Esophagus muscularis mucosa (tissue), 4 donors: ENCODE measurements around the gene ABCA9. TPM values are rescaled to one million over a fixed set of nuclear protein-coding genes. Genes with fewer than 3 reads are reported as not detected.
"Not testable (repeated sequence)": the region's sequence is repeated elsewhere in the genome, so short reads cannot be mapped to it uniquely, and the experiment has no call there.

ENCODE experiments used
- DNase-seq: peaks from one replicate; pipeline ENCODE4 v3.0.0-alpha.2; 2017; ENCODE audit errors: extremely low spot score
- H3K27ac ChIP-seq, 4 donors: fragments of 200-600 bp; sonication (generic); replicated peaks in 1 of 4; 1 replicate in 3 of 4; 2 replicates in 1 of 4; pipeline ENCODE4 v1.5.1; 2016 to 2019; ENCODE audit warnings: mild to moderate bottlenecking in 1 of 4
- H3K27me3 ChIP-seq, 4 donors: fragments of 200-600 bp; sonication (generic); one replicate each; pipeline versions ENCODE4 v1.5.1 to v1.6.0; 2016 to 2019
- H3K36me3 ChIP-seq, 4 donors: fragments of 200-600 bp; sonication (generic); one replicate each; pipeline ENCODE4 v1.5.1; 2016 to 2019
- H3K4me1 ChIP-seq, 4 donors: fragments of 200-600 bp; sonication (generic); one replicate each; pipeline ENCODE4 v1.5.1; 2016 to 2019
- H3K4me3 ChIP-seq, 4 donors: fragments of 200-600 bp; sonication (generic); 1 replicate in 2 of 4; 2 replicates in 2 of 4; pipeline ENCODE4 v1.5.1; 2016 to 2019; ENCODE audit warnings: mild to moderate bottlenecking in 4 of 4, moderate library complexity in 1 of 4
- H3K9me3 ChIP-seq, 4 donors: fragments of 200-600 bp; sonication (generic); 1 replicate in 3 of 4; 2 replicates in 1 of 4; pipeline ENCODE4 v1.5.1; 2016 to 2019
- CTCF ChIP-seq, 3 experiments: fragments of 200-600 bp in 2 of 3; fragments of 450-650 bp in 1 of 3; sonication (generic) in 2 of 3; IDR thresholded peaks; one replicate each; pipeline ENCODE4 v1.5.1; 2017 to 2019; ENCODE audit warnings: antibody characterized with exemption in 3 of 3, mild to moderate bottlenecking in 2 of 3, moderate library complexity in 1 of 3
- EP300 ChIP-seq: sonication (generic); formaldehyde crosslinking; IDR thresholded peaks from one replicate; pipeline ENCODE4 v1.6.1; 2017; ENCODE audit warnings: antibody characterized with exemption
- POLR2A ChIP-seq: fragments of 450-650 bp; IDR thresholded peaks from one replicate; pipeline ENCODE4 v1.6.1; 2017; ENCODE audit warnings: antibody characterized with exemption, moderate library complexity, mild to moderate bottlenecking, low read depth
- POLR2AphosphoS5 ChIP-seq, 2 donors: sonication (generic); formaldehyde crosslinking; IDR thresholded peaks; one replicate each; pipeline ENCODE4 v1.6.1; 2017; ENCODE audit warnings: antibody characterized with exemption in 2 of 2
- WGBS: methylation state at CpG from one replicate; pipeline ENCODE4 v1.1.5; 2018; 5-methylcytosine and 5-hydroxymethylcytosine counted together
- intact Hi-C: fragments of 100-400 bp; cut with DNase I; formaldehyde crosslinking; loops from one replicate; pipeline ENCODE4 v1.15.1; 2023
- total RNA-seq, 4 donors: library from RNA; depleted of rRNA; stranded (reverse); fragments of >200 nt; gene quantifications; one replicate each; pipeline versions ENCODE4 v1.1.0 to v1.2.1, GENCODE V29; 2016

The ABCA9 gene
- total RNA-seq, 4 donors from 2014 or later: 19.8 to 56.1 (median 26.0) TPM

GRCh38 chr17:68969101-68969500, 91.6 kb downstream of the ABCA9 start:
- no peaks in the 10 kb centered on the region for H3K9me3 ChIP-seq
- peaks cover 0 to 6% (median 2%) of the 10 kb centered on the region in 4 donors for H3K4me1 ChIP-seq
- TF ChIP-seq POLR2AphosphoS5 (IDR thresholded peaks at IDR 0.05) (no peak), EP300 (no peak), CTCF (IDR thresholded peaks at IDR 0.05) (no peak), POLR2A (no peak)
- no peak overlapping the region for H3K27ac ChIP-seq
- H3K36me3 ChIP-seq: no peaks in the 10 kb centered on the region
- intact Hi-C loops: no loop called here
- H3K27me3 ChIP-seq: peaks cover 0 to 12% (median 0%) of the 10 kb centered on the region in 4 donors
- DNase-seq: peak; percentile 45
- WGBS: 58% methylated on average over 5 of the region's 5 CpGs
- no peak overlapping the region for H3K4me3 ChIP-seq

- Histone ChIP-seq H3K27me3 (peaks cover 0 to 7% (median 0%) of the 10 kb centered on the region in 4 donors), H3K4me1 (no peaks in the 10 kb centered on the region), H3K36me3 (no peaks in the 10 kb centered on the region), H3K9me3 (no peaks in the 10 kb centered on the region), H3K27ac (peak overlapping the region in 1 of 4 donors; percentile 5), H3K4me3 (no peak overlapping the region)
- no peak for DNase-seq
- intact Hi-C loops: no loop called here
- TF ChIP-seq POLR2AphosphoS5 (IDR thresholded peaks at IDR 0.05) (no peak), CTCF (IDR thresholded peaks at IDR 0.05) (no peak), POLR2A (no peak), EP300 (no peak)
- 79% methylated on average over 4 of the region's 4 CpGs for WGBS
These were observed 96.8 kb downstream of the ABCA9 start for GRCh38 chr17:68963958-68964357.

- no peaks in the 10 kb centered on the region for H3K9me3 ChIP-seq
- H3K27ac ChIP-seq: no peak overlapping the region
- 55% methylated on average over 9 of the region's 9 CpGs for whole genome bisulfite sequencing
These were observed 99.4 kb downstream of the ABCA9 start for GRCh38 chr17:68961214-68961882.

GRCh38 chr17:68959117-68959516, 101.6 kb downstream of the ABCA9 start:
- H3K9me3 ChIP-seq, H3K4me3 ChIP-seq, H3K27me3 ChIP-seq, H3K27ac ChIP-seq, H3K36me3 ChIP-seq, intact Hi-C loops, DNase-seq, H3K4me1 ChIP-seq: not testable (repeated sequence)
- WGBS: 87% methylated on average over 2 of the region's 2 CpGs

More at GRCh38 chr17:68961214-68961882, 99.4 kb downstream of the ABCA9 start:
- no peak overlapping the region for H3K4me3 ChIP-seq
- H3K27me3 ChIP-seq: no peaks in the 10 kb centered on the region
- no peaks in the 10 kb centered on the region for H3K4me1 ChIP-seq
- no peak for DNase-seq
- TF ChIP-seq EP300 (no peak), CTCF (IDR thresholded peaks at IDR 0.05) (no peak), POLR2AphosphoS5 (IDR thresholded peaks at IDR 0.05) (no peak), POLR2A (no peak)
- intact Hi-C loops: no loop called here
- H3K36me3 ChIP-seq: no peaks in the 10 kb centered on the region

GRCh38 chr17:68957944-68958343, 102.8 kb downstream of the ABCA9 start:
- no peak for DNase-seq
- 94% methylated on average over 1 of the region's 1 CpG for WGBS
- intact Hi-C loops: no loop called here
- no peak overlapping the region for H3K4me3 ChIP-seq
- no peak overlapping the region for H3K27ac ChIP-seq
- H3K36me3 ChIP-seq: no peaks in the 10 kb centered on the region
- no peaks in the 10 kb centered on the region for H3K27me3 ChIP-seq
- TF ChIP-seq POLR2AphosphoS5 (IDR thresholded peaks at IDR 0.05): no peak
- no peak for TF ChIP-seq EP300
- TF ChIP-seq POLR2A: no peak
- TF ChIP-seq CTCF (IDR thresholded peaks at IDR 0.05): no peak
- H3K4me1 ChIP-seq: no peaks in the 10 kb centered on the region
- no peaks in the 10 kb centered on the region for H3K9me3 ChIP-seq
